C4-2B (cell line): ENCODE measurements around the gene OR11G2.
"Not testable (repeated sequence)": the region's sequence is repeated elsewhere in the genome, so short reads cannot be mapped to it uniquely, and the experiment has no call there.

ENCODE experiments used
- H3K27ac ChIP-seq: fragments of 450-650 bp; 2 replicates; pipeline ENCODE4 v1.5.1; 2017
- ZFX ChIP-seq: fragments of 450-650 bp; IDR thresholded peaks from 2 replicates; pipeline ENCODE4 v1.6.1; 2017
- TF ChIP-seq, protein P1 (sequence below): fragments of 450-650 bp; conservative IDR thresholded peaks from 2 replicates; pipeline ENCODE4 v1.5.1; 2017; ENCODE audit warnings: mild to moderate bottlenecking

Gene OR11G2

DNA sequence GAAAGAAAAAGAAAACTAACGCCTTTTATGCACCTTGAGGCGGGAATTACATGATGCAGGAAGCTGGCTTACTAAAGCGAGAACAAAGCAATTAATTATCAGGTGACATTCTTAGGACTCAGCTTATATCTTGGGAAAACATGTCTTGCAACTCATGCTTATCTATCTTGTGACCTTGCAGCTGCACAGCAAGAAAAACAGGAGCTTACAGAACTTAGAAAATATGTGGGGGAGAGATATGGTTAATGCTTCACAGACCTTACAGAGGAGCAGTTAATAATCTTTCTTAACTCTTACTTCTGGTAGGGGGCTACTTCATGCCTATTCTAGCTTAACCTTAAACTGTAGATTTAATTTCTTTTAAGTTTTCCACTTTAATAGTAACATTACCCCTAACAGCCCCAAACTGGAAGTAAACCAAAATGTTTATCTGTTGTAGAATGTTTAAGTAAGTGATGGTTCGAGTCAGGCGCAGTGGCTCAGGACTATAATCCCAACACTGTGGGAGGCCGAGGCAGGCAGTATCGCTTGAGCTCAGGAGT, 13.2 kb upstream of the OR11G2 start:
- no peak overlapping the region for H3K27ac ChIP-seq
- no peak for TF ChIP-seq ZFX
- TF ChIP-seq, protein P1, sequence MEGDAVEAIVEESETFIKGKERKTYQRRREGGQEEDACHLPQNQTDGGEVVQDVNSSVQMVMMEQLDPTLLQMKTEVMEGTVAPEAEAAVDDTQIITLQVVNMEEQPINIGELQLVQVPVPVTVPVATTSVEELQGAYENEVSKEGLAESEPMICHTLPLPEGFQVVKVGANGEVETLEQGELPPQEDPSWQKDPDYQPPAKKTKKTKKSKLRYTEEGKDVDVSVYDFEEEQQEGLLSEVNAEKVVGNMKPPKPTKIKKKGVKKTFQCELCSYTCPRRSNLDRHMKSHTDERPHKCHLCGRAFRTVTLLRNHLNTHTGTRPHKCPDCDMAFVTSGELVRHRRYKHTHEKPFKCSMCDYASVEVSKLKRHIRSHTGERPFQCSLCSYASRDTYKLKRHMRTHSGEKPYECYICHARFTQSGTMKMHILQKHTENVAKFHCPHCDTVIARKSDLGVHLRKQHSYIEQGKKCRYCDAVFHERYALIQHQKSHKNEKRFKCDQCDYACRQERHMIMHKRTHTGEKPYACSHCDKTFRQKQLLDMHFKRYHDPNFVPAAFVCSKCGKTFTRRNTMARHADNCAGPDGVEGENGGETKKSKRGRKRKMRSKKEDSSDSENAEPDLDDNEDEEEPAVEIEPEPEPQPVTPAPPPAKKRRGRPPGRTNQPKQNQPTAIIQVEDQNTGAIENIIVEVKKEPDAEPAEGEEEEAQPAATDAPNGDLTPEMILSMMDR = no peak

DNA sequence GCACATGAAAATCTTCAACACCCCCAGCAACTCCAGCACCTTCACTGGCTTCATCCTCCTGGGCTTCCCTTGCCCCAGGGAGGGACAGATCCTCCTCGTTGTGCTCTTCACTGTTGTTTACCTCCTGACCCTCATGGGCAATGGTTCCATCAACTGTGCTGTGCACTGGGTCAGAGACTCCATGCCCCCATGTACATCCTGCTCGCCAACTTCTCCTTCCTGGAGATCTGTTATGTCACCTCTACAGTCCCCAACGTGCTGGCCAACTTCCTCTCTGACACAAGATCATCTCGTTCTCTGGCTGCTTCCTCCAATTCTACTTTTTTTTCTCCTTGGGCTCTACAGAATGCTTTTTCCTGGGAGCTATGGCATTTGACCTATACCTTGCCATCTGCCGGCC, 11.5 kb upstream of the OR11G2 start:
- TF ChIP-seq ZFX = no peak
- TF ChIP-seq, protein P1 = no peak
- H3K27ac ChIP-seq = no peak overlapping the region

DNA sequence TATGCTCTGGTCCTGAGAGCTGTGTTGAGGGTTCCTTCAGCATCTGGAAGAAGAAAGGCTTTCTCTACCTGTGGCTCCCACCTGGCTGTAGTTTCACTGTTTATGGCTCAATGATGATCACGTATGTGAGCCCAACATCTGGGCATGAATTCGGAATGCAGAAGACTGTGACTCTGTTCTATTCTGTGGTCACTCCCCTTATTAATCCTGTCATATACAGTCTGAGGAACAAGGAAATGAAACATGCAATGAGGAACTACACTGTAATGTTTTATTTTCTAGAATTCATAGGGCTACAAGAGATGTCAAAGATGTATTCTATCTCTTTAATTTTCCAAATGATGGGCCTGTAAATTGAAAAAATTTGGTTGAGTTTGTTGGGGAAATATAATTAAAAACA, 10.8 kb upstream of the OR11G2 start:
- no peak overlapping the region for H3K27ac ChIP-seq
- TF ChIP-seq, protein P1 = no peak
- no peak for TF ChIP-seq ZFX

DNA sequence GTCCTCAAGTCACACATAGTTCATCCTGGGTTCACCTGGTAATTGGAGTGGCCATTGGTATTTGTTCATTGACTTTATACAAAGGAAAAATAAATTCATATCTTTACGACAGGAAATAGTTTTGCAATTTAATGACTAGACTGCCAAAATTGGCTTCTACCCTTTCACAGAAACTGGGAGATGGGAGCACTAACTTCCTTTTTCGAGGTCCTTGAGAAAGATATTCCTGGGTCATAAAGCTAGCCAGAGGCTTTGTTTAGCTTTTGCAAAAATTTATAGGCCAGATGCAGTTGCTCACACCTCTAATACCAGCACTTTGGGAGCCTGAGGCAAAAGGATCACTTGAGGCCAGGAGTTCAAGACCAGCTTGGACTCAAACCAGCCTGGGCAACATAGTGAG, 10.2 kb upstream of the OR11G2 start:
- TF ChIP-seq, protein P1 = no peak
- TF ChIP-seq ZFX = no peak

DNA sequence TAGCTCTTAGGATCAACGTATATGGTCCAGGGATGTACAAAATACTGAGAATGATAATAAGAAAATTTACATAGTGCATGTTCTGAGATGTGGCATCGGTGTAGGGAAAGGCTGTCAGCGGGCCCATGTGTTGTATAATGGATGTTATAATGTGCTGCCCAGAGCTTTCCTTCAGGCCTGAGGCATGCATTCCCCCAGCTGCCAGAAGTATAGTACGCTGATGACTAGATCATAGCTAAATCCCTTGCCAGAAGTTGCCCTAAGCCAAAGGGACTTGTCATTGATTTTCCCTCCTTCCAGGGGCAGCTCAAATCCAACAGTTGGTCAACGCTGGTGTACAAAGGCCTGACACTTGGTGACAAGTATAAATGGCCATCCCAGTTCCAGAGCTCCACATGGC, 6.5 kb upstream of the OR11G2 start:
- no peak for TF ChIP-seq ZFX
- TF ChIP-seq, protein P1 = no peak
- no peak overlapping the region for H3K27ac ChIP-seq

More for the DNA sequence above, 10.2 kb upstream of the OR11G2 start:
- no peak overlapping the region for H3K27ac ChIP-seq

DNA sequence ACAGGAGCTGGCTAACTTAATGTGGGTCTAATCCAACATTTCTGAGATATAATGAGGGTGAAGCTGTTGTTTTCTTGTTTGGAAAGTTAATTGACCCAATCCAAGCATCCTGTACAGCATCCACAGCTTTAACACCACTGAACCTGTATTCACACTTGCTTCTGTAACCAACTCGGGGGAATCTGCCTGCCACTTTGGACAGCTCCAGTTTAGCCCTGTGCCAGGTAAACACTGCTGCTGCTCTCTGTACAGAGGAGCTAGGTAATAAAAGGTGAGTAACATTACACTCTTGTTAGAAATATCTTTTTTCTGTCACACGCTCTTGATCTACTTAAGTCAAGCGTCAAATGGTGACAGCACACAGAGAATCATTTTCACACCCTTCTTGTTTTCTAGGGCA, 700 bp downstream of the OR11G2 start:
- no peak for TF ChIP-seq ZFX
- TF ChIP-seq, protein P1 = no peak

DNA sequence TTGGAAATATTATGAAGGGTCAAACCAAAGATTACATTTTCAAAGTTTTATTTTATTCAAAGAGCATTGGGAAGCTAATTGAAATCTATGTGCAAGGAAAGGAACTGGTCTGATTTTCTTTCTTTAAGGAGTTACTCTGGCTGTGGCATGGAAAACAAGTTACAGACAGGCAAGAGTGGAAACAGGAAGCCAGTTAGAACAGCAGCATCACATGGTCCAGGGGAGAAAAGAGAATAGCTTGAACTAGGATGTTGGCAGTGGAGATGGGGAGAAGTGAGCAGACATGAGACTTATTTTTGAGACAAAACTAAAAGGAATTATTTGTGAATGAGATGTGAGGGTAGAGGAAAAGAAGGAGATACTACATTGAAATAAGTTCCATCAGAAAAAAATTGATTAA, 3.4 kb downstream of the OR11G2 start:
- TF ChIP-seq ZFX = no peak
- TF ChIP-seq, protein P1 = no peak
- no peak overlapping the region for H3K27ac ChIP-seq

More for the DNA sequence above, 700 bp downstream of the OR11G2 start:
- H3K27ac ChIP-seq = no peak overlapping the region

DNA sequence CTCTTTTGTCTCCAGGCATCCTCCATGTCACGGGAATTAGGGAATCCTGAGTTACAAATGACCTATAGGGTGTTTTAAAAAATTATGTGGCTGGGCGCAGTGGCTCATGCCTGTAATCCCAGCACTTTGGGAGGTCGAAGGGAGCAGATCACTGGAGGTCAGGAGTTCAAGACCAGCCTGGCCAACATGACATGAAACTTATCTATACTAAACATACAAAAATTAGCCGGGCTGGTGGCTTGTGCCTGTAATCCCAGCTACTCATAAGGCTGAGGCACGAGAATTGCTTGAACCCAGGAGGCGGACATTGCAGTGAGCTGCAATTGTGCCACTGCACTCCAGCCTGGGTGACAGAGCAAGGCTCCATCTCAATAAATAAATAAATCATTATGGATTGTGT, 4.5 kb downstream of the OR11G2 start:
- not testable (repeated sequence) for H3K27ac ChIP-seq
